ENCODE measurements around the gene NFKBIB.

The NFKBIB gene

GRCh38 chr19:38904581-38905539, 5.1 kb downstream of the NFKBIB start:
- H3K27me3 ChIP-seq = no peaks in the 10 kb centered on the region
- H4K20me1 ChIP-seq = peaks cover 0 to 15% (median 0%) of the 10 kb centered on the region in 11 experiments; a peak in 8 of 22 replicates
- peaks cover 44 to 72% (median 57%) of the 10 kb centered on the region in 11 experiments for H3K36me3 ChIP-seq
- no peak overlapping the region for H3K4me3 ChIP-seq
- peaks cover 10 to 22% (median 15%) of the 10 kb centered on the region in 10 experiments for H3K4me1 ChIP-seq
- H3K9ac ChIP-seq = 0 out of 22 replicates have a peak overlapping the region, but pooled peaks of 1 of the 11 experiments have one; percentile 11
- H3K9me3 ChIP-seq (replicated peaks in 1 of 11) = peaks cover 0 to 10% (median 6%) of the 10 kb centered on the region in 11 experiments; a peak in 10 of 22 replicates
- TF ChIP-seq Cebpa-rat (IDR thresholded peaks at IDR 0.05) = no peak
- H3K27ac ChIP-seq = no peak overlapping the region
- H3K4me2 ChIP-seq = no peak overlapping the region; a peak in 1 of 22 replicates

GRCh38 chr19:38905620-38906019, 5.9 kb downstream of the NFKBIB start:
- Histone ChIP-seq H3K4me2 (no peak overlapping the region), H3K4me3 (no peak overlapping the region), H3K36me3 (peaks cover 44 to 72% (median 57%) of the 10 kb centered on the region in 11 experiments), H3K9me3 (replicated peaks in 1 of 11) (peaks cover 0 to 10% (median 6%) of the 10 kb centered on the region in 11 experiments; a peak in 10 of 22 replicates), H3K9ac (no peak overlapping the region), H3K27ac (no peak overlapping the region), H4K20me1 (peaks cover 0 to 15% (median 0%) of the 10 kb centered on the region in 11 experiments; a peak in 8 of 22 replicates), H3K4me1 (peaks cover 10 to 22% (median 13%) of the 10 kb centered on the region in 10 experiments), H3K27me3 (no peaks in the 10 kb centered on the region)
- TF ChIP-seq Cebpa-rat (IDR thresholded peaks at IDR 0.05) = no peak

- Histone ChIP-seq H4K20me1 (peaks cover 0 to 15% (median 0%) of the 10 kb centered on the region in 11 experiments; a peak in 8 of 22 replicates), H3K4me3 (no peak overlapping the region), H3K27me3 (no peaks in the 10 kb centered on the region), H3K9me3 (replicated peaks in 1 of 11) (0 out of 22 replicates have a peak, but pooled peaks cover 0 to 5% (median 0%) of the 10 kb centered on the region in 11 experiments), H3K4me2 (no peak overlapping the region), H3K9ac (no peak overlapping the region), H3K27ac (no peak overlapping the region), H3K4me1 (peaks cover 0 to 8% (median 0%) of the 10 kb centered on the region in 10 experiments; a peak in 3 of 20 replicates), H3K36me3 (peaks cover 44 to 69% (median 57%) of the 10 kb centered on the region in 11 experiments)
- no peak for TF ChIP-seq Cebpa-rat (IDR thresholded peaks at IDR 0.05)
These were observed 7.5 kb downstream of the NFKBIB start for GRCh38 chr19:38907227-38907626.

GRCh38 chr19:38907670-38908069, 7.9 kb downstream of the NFKBIB start:
- Histone ChIP-seq H3K27ac (no peak overlapping the region), H3K9me3 (replicated peaks in 1 of 11) (0 out of 22 replicates have a peak, but pooled peaks cover 0 to 5% (median 0%) of the 10 kb centered on the region in 11 experiments), H3K4me1 (peaks cover 2 to 8% (median 4%) of the 10 kb centered on the region in 10 experiments; a peak in 12 of 20 replicates), H4K20me1 (peaks cover 0 to 15% (median 0%) of the 10 kb centered on the region in 11 experiments; a peak in 8 of 22 replicates), H3K4me3 (no peak overlapping the region), H3K36me3 (peaks cover 44 to 69% (median 57%) of the 10 kb centered on the region in 11 experiments), H3K9ac (no peak overlapping the region), H3K27me3 (no peaks in the 10 kb centered on the region), H3K4me2 (no peak overlapping the region)
- TF ChIP-seq Cebpa-rat (IDR thresholded peaks at IDR 0.05) = no peak

GRCh38 chr19:38908911-38909310, 9.1 kb downstream of the NFKBIB start:
- H3K4me1 ChIP-seq = peaks cover 9 to 14% (median 11%) of the 10 kb centered on the region in 10 experiments; a peak in 13 of 20 replicates
- H4K20me1 ChIP-seq = peaks cover 0 to 15% (median 0%) of the 10 kb centered on the region in 11 experiments; a peak in 6 of 22 replicates
- H3K4me3 ChIP-seq = no peak overlapping the region
- H3K9ac ChIP-seq = no peak overlapping the region
- no peak for TF ChIP-seq Cebpa-rat (IDR thresholded peaks at IDR 0.05)
- 0 out of 22 replicates have a peak, but pooled peaks cover 0 to 5% (median 0%) of the 10 kb centered on the region in 11 experiments for H3K9me3 ChIP-seq (replicated peaks in 1 of 11)
- H3K4me2 ChIP-seq = no peak overlapping the region
- H3K27me3 ChIP-seq = no peaks in the 10 kb centered on the region
- H3K36me3 ChIP-seq = peaks cover 44 to 60% (median 50%) of the 10 kb centered on the region in 11 experiments
- no peak overlapping the region for H3K27ac ChIP-seq

- Histone ChIP-seq H3K27me3 (no peaks in the 10 kb centered on the region), H4K20me1 (peaks cover 0 to 1% (median 0%) of the 10 kb centered on the region in 11 experiments; a peak in 2 of 22 replicates), H3K9ac (no peak overlapping the region), H3K27ac (no peak overlapping the region), H3K4me2 (no peak overlapping the region), H3K4me3 (no peak overlapping the region), H3K36me3 (peaks cover 33 to 52% (median 36%) of the 10 kb centered on the region in 11 experiments), H3K4me1 (peaks cover 7 to 13% (median 10%) of the 10 kb centered on the region in 10 experiments; a peak in 12 of 20 replicates), H3K9me3 (replicated peaks in 1 of 11) (0 out of 22 replicates have a peak, but pooled peaks cover 0 to 5% (median 0%) of the 10 kb centered on the region in 11 experiments)
- no peak for TF ChIP-seq Cebpa-rat (IDR thresholded peaks at IDR 0.05)
These were observed 10.7 kb downstream of the NFKBIB start for GRCh38 chr19:38910488-38910887.

GRCh38 chr19:38911388-38912001, 11.7 kb downstream of the NFKBIB start:
- Histone ChIP-seq H3K36me3 (peaks cover 26 to 53% (median 31%) of the 10 kb centered on the region in 11 experiments), H3K4me1 (peaks cover 7 to 13% (median 10%) of the 10 kb centered on the region in 10 experiments; a peak in 12 of 20 replicates), H3K27ac (no peak overlapping the region), H3K9me3 (replicated peaks in 1 of 11) (0 out of 22 replicates have a peak, but pooled peaks cover 0 to 5% (median 0%) of the 10 kb centered on the region in 11 experiments), H4K20me1 (no peaks in the 10 kb centered on the region), H3K4me2 (no peak overlapping the region), H3K9ac (no peak overlapping the region), H3K4me3 (no peak overlapping the region), H3K27me3 (no peaks in the 10 kb centered on the region)
- no peak for TF ChIP-seq Cebpa-rat (IDR thresholded peaks at IDR 0.05)
